Measurements from ENCODE around the gene CDKAL1.

DNA sequence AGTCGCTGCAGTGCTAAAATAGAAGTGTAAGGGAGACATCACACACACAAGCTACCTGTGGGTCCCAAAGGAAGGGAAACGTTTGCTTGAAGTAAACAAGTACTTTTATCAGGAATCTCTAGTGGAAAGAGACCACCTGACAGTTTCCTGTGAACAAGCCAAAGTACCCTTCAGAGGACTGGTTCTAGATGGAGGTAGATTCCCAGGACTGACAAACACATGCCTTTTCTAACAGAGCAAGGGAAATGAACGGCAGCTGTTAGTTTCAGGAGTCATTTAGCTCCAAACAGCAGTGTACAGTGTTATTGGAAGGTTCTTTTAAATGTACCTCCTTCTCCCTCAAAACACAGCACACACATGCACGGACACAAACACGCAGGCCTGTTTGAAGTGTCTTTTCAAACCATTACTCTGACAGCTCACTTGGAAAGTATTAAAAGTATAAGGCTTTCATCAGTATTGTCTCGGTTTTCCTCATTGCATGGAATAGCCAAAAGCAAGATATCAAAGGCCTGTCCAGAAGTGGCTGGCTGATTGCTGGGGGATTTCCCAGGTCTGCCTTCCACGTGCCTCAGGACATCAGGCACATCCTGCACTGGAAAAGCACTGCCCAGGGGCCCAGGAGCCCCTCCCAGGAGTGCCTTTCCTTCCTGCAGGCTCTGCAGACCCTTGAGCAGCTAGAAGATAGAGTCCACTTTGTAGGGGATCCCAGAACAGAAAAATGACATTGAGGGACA lies 666.0 kb downstream of the CDKAL1 start:
- TF ChIP-seq, protein P1, sequence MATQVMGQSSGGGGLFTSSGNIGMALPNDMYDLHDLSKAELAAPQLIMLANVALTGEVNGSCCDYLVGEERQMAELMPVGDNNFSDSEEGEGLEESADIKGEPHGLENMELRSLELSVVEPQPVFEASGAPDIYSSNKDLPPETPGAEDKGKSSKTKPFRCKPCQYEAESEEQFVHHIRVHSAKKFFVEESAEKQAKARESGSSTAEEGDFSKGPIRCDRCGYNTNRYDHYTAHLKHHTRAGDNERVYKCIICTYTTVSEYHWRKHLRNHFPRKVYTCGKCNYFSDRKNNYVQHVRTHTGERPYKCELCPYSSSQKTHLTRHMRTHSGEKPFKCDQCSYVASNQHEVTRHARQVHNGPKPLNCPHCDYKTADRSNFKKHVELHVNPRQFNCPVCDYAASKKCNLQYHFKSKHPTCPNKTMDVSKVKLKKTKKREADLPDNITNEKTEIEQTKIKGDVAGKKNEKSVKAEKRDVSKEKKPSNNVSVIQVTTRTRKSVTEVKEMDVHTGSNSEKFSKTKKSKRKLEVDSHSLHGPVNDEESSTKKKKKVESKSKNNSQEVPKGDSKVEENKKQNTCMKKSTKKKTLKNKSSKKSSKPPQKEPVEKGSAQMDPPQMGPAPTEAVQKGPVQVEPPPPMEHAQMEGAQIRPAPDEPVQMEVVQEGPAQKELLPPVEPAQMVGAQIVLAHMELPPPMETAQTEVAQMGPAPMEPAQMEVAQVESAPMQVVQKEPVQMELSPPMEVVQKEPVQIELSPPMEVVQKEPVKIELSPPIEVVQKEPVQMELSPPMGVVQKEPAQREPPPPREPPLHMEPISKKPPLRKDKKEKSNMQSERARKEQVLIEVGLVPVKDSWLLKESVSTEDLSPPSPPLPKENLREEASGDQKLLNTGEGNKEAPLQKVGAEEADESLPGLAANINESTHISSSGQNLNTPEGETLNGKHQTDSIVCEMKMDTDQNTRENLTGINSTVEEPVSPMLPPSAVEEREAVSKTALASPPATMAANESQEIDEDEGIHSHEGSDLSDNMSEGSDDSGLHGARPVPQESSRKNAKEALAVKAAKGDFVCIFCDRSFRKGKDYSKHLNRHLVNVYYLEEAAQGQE (IDR thresholded peaks at IDR 0.05; ENCODE audit: insufficient read depth in 1 of 2, low read depth in 2 of 2, low read length in 2 of 2), result no peak
- no peak for TF ChIP-seq POLR2AphosphoS5 (IDR thresholded peaks at IDR 0.05; ENCODE audit: low read depth, low read length)
- no peak for TF ChIP-seq TAF1 (IDR thresholded peaks at IDR 0.05; ENCODE audit: borderline replicate concordance, insufficient read depth, low read length)
